ENCODE results near the gene RNF213. TPM values are rescaled to one million over a fixed set of nuclear protein-coding genes. Genes with fewer than 3 reads are reported as not detected.

RNF213 gene
- total RNA-seq, 1 donor from 2014 or later: 120 TPM

- Mint-ChIP-seq H3K27me3 (ENCODE audit: low read depth, unreplicated experiment) (no peaks in the 10 kb centered on the region), H3K4me3 (ENCODE audit: unreplicated experiment) (peak within 1 kb of the TSS; percentile 88), H3K36me3 (ENCODE audit: low read depth, unreplicated experiment) (peaks cover 13% of the 10 kb centered on the region), H3K9me3 (ENCODE audit: unreplicated experiment) (no peaks in the 10 kb centered on the region), H3K27ac (ENCODE audit: unreplicated experiment) (peak within 1 kb of the TSS; percentile 68), H3K4me1 (ENCODE audit: low read depth, unreplicated experiment) (peaks cover 3% of the 10 kb centered on the region)
- Histone ChIP-seq H3K27ac (ENCODE audit: low read depth, low read length) (no peak within 1 kb of the TSS), H3K9me3 (ENCODE audit: insufficient read depth, low read depth, low read length) (no peaks in the 10 kb centered on the region), H3K4me2 (ENCODE audit: low read length) (peak within 1 kb of the TSS; percentile 91), H3K79me2 (ENCODE audit: insufficient read depth, low read length) (no peaks in the 10 kb centered on the region), H3K9ac (ENCODE audit: low read length) (peak within 1 kb of the TSS; percentile 72), H3K36me3 (ENCODE audit: insufficient read depth, low read length) (no peaks in the 10 kb centered on the region), H3K27me3 (ENCODE audit: insufficient read depth, low read length) (no peaks in the 10 kb centered on the region), H4K20me1 (ENCODE audit: insufficient read depth, low read length) (peaks cover 19% of the 10 kb centered on the region), H3K4me3 (ENCODE audit: insufficient read depth, low read depth, low read length) (peak within 1 kb of the TSS; percentile 58), H2AFZ (ENCODE audit: low read depth, low read length) (peak within 1 kb of the TSS; percentile 71), H3K4me1 (ENCODE audit: insufficient read depth, low read length) (peaks cover 10% of the 10 kb centered on the region)
- FAIRE-seq (no peak), DNase-seq (ENCODE audit: low read depth) (peak; percentile 11)
- TF ChIP-seq EZH2 (IDR thresholded peaks at IDR 0.05; ENCODE audit: insufficient read depth, low read length) (no peak), CTCF (IDR thresholded peaks at IDR 0.05; ENCODE audit: insufficient read depth, low read depth, low read length) (no peak)
Observed at GRCh38 chr17:80220054-80220735, 40.5 kb upstream of the RNF213 start, which contains the start of the genes SGSH and SLC26A11. SGSH (minus strand) TSS chr17:80220333; CDS start chr17:80220313, 20 bp downstream. SLC26A11 (plus strand) TSS chr17:80220427; CDS start chr17:80221561, 1,134 bp downstream.

- TF ChIP-seq CTCF (IDR thresholded peaks at IDR 0.05; ENCODE audit: insufficient read depth, low read depth, low read length) (no peak), EZH2 (IDR thresholded peaks at IDR 0.05; ENCODE audit: insufficient read depth, low read length) (no peak)
Observed at GRCh38 chr17:80220736-80221215, 39.9 kb upstream of the RNF213 start.

More at GRCh38 chr17:80220736-80221215, 39.9 kb upstream of the RNF213 start:
- FAIRE-seq (no peak), DNase-seq (ENCODE audit: low read depth) (no peak)
- Histone ChIP-seq H3K36me3 (ENCODE audit: insufficient read depth, low read length) (no peaks in the 10 kb centered on the region), H2AFZ (ENCODE audit: low read depth, low read length) (peak overlapping the region; percentile 71), H3K4me2 (ENCODE audit: low read length) (peak overlapping the region; percentile 91), H4K20me1 (ENCODE audit: insufficient read depth, low read length) (peaks cover 19% of the 10 kb centered on the region), H3K9me3 (ENCODE audit: insufficient read depth, low read depth, low read length) (no peaks in the 10 kb centered on the region), H3K9ac (ENCODE audit: low read length) (no peak overlapping the region), H3K79me2 (ENCODE audit: insufficient read depth, low read length) (no peaks in the 10 kb centered on the region), H3K4me1 (ENCODE audit: insufficient read depth, low read length) (peaks cover 10% of the 10 kb centered on the region), H3K4me3 (ENCODE audit: insufficient read depth, low read depth, low read length) (peak overlapping the region; percentile 58), H3K27ac (ENCODE audit: low read depth, low read length) (no peak overlapping the region), H3K27me3 (ENCODE audit: insufficient read depth, low read length) (no peaks in the 10 kb centered on the region)
- Mint-ChIP-seq H3K4me3 (ENCODE audit: unreplicated experiment) (peak overlapping the region; percentile 87), H3K27me3 (ENCODE audit: low read depth, unreplicated experiment) (no peaks in the 10 kb centered on the region), H3K36me3 (ENCODE audit: low read depth, unreplicated experiment) (peaks cover 13% of the 10 kb centered on the region), H3K4me1 (ENCODE audit: low read depth, unreplicated experiment) (peaks cover 3% of the 10 kb centered on the region), H3K27ac (ENCODE audit: unreplicated experiment) (no peak overlapping the region), H3K9me3 (ENCODE audit: unreplicated experiment) (no peaks in the 10 kb centered on the region)
